ENCODE measurements around the gene CACNB1.
A peak's percentile ranks its signal among the peaks of the same experiment; 100 is the strongest.

Gene CACNB1

GRCh38 chr17:39197380-39198185 is at the start of gene CACNB1:
Gene CACNB1, minus strand, starts transcription at chr17:39197669. Its CDS starts 174 bp downstream, at chr17:39197495.
- DNase-seq (ENCODE audit: low read depth in 2 of 2): peak; percentile 56 to 62

GRCh38 chr17:39246274-39246673 is 48.8 kb upstream of the CACNB1 start:
- no peak for DNase-seq (ENCODE audit: low read depth in 2 of 2)

GRCh38 chr17:39244600-39245570 is 47.4 kb upstream of the CACNB1 start:
- DNase-seq (ENCODE audit: low read depth in 2 of 2): peak; percentile 86 to 90

- DNase-seq (ENCODE audit: low read depth in 2 of 2): no peak
Measured at GRCh38 chr17:39244016-39244599, 46.6 kb upstream of the CACNB1 start.

GRCh38 chr17:39243155-39243554 is 45.7 kb upstream of the CACNB1 start:
- DNase-seq (ENCODE audit: low read depth in 2 of 2): no peak

GRCh38 chr17:39240631-39241030 is 43.2 kb upstream of the CACNB1 start:
- DNase-seq (ENCODE audit: low read depth in 2 of 2): no peak

GRCh38 chr17:39239640-39240314 is 42.3 kb upstream of the CACNB1 start:
- peak; percentile 51 to 68 for DNase-seq (ENCODE audit: low read depth in 2 of 2)

- peak; percentile 22 to 27 for DNase-seq (ENCODE audit: low read depth in 2 of 2)
Measured at GRCh38 chr17:39238311-39238972, 41.0 kb upstream of the CACNB1 start.

- no peak for DNase-seq (ENCODE audit: low read depth in 2 of 2)
Measured at GRCh38 chr17:39237586-39237985, 40.1 kb upstream of the CACNB1 start.

- DNase-seq (ENCODE audit: low read depth in 2 of 2): no peak
Measured at GRCh38 chr17:39236981-39237441, 39.5 kb upstream of the CACNB1 start.

- no peak for DNase-seq (ENCODE audit: low read depth in 2 of 2)
Measured at GRCh38 chr17:39236450-39236927, 39.0 kb upstream of the CACNB1 start.

GRCh38 chr17:39235555-39236449 is 38.3 kb upstream of the CACNB1 start:
- DNase-seq (ENCODE audit: low read depth in 2 of 2): peak in 1 of 2 donors; percentile 35

GRCh38 chr17:39231591-39232551 is 34.4 kb upstream of the CACNB1 start:
- peak in 1 of 2 donors; percentile 40 for DNase-seq (ENCODE audit: low read depth in 2 of 2)

GRCh38 chr17:39231091-39231561 is 33.7 kb upstream of the CACNB1 start:
- DNase-seq (ENCODE audit: low read depth in 2 of 2): no peak

GRCh38 chr17:39230361-39230760 is 32.9 kb upstream of the CACNB1 start:
- no peak for DNase-seq (ENCODE audit: low read depth in 2 of 2)

- DNase-seq (ENCODE audit: low read depth in 2 of 2): no peak
Measured at GRCh38 chr17:39229274-39229913, 31.9 kb upstream of the CACNB1 start.

- DNase-seq (ENCODE audit: low read depth in 2 of 2): no peak
Measured at GRCh38 chr17:39227364-39227919, 30.0 kb upstream of the CACNB1 start.

Measured in activated CD4-positive, alpha-beta T cell treated with anti-CD3 and anti-CD28 coated beads for 24 hours (primary cell).